Measurements from ENCODE around the gene VSIG10L2.

DNA sequence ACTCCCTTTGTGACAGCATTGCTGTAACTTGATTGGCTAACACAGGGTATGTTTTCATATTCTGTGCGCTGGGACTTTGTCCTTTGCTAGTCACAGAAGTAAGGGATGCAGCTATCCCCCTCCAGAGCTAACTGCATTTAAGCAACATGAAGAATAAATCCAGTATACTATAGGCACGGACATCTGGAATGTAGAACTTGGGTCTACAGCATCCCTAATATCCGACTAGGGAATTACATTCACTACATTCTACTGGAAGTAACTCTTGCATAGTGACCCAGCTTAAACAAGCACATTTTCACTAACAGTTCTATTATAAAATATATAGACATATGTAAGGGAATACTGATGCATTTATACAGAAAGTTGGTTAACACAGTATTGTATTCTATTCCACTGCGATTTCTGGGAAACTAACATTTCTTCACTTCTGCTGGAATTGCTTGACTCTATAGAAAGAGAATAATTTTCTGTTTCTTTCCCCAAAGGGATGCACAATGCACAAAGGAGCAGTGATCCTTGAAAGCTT lies 13.1 kb downstream of the VSIG10L2 start:
- no peak for TF ChIP-seq POLR2A (IDR thresholded peaks at IDR 0.05)
- TF ChIP-seq, protein P1, sequence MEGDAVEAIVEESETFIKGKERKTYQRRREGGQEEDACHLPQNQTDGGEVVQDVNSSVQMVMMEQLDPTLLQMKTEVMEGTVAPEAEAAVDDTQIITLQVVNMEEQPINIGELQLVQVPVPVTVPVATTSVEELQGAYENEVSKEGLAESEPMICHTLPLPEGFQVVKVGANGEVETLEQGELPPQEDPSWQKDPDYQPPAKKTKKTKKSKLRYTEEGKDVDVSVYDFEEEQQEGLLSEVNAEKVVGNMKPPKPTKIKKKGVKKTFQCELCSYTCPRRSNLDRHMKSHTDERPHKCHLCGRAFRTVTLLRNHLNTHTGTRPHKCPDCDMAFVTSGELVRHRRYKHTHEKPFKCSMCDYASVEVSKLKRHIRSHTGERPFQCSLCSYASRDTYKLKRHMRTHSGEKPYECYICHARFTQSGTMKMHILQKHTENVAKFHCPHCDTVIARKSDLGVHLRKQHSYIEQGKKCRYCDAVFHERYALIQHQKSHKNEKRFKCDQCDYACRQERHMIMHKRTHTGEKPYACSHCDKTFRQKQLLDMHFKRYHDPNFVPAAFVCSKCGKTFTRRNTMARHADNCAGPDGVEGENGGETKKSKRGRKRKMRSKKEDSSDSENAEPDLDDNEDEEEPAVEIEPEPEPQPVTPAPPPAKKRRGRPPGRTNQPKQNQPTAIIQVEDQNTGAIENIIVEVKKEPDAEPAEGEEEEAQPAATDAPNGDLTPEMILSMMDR (IDR thresholded peaks at IDR 0.05): no peak

All from right lobe of liver (tissue), 4 donors.